GM13976 (cell line): Measurements from ENCODE around the gene PARP6.

Source experiments
- DNase-seq: peaks from one replicate; pipeline ENCODE4 v3.0.0; 2012; ENCODE audit warnings: low spot score
- CTCF ChIP-seq: IDR thresholded peaks from 2 replicates; pipeline ENCODE4 v1.5.1; 2012; ENCODE audit warnings: borderline replicate concordance, mild to moderate bottlenecking; ENCODE audit not compliant: insufficient read depth; ENCODE audit errors: extremely low read depth, missing control alignments, control extremely low read depth
- in situ Hi-C: fragments of 300-500 bp; cut with MboI; formaldehyde crosslinking; loops from one replicate; pipeline ENCODE4 v1.12.0; 2022; ENCODE audit warnings: low sequenced_read_pairs, mixed read lengths, inconsistent platforms; ENCODE audit not compliant: unreplicated experiment

The PARP6 gene

GRCh38 chr15:72313881-72314280 is 41.5 kb upstream of the PARP6 start:
- DNase-seq: no peak
- in situ Hi-C loops: no loop called here
- TF ChIP-seq CTCF: no peak

GRCh38 chr15:72313448-72313840 is 41.1 kb upstream of the PARP6 start:
- no peak for TF ChIP-seq CTCF
- in situ Hi-C loops: no loop called here
- DNase-seq: no peak

- in situ Hi-C loops: no loop called here
- peak; percentile 86 for TF ChIP-seq CTCF
- DNase-seq: peak; percentile 82
These were observed 40.5 kb upstream of the PARP6 start for GRCh38 chr15:72312605-72313447.

DNA sequence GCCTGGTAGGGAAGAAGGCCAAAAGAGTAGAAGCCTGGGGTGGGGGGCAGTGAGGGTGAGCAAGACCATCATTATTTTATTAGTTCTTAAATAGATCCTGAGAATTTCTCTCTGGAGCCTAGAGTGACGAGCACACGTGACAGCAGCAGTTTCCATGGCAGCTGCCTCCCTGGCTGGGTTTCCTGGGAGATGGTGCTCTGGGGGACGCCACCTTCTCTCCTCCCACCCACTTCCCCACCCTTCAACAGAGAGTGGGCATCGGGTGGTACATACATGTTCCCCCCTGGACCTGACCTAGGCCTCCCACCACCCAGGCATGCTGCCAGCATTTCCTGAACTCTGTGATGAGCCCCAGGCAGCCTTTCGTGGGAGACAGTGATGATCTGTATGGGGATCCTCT is 34.7 kb upstream of the PARP6 start:
- TF ChIP-seq CTCF: no peak
- no peak for DNase-seq
- in situ Hi-C loops: loop anchor here (10.0 kb wide), 1 partner anchor 368 kb away; no protein-coding TSS in a partner anchor

DNA sequence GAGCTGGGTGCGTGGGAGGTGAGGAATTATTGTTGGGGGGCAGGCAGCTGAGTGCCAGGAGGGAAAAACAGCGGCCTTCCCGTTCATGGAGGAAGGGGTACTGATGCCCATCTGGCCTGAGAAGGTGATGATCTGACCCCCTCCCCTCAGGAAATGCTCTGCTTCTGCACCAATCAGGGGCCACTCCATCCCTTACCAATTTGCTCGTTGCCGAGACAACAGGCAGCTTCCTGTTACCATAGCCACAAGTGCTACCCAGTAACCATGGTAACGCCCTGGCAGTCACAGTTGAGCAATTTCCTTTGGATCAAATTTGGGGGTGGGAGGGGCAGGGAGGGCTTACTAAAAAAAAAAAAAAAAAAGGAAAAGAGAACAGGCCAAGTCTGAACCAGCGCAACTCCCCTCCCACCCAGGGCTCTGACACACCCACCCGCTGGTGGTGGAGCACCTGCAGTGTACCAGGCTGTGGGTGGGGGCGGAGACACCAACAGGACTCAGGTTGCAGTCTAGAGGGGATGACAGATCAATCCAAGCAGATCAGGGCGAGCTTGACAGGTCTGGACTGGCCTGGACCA is 33.9 kb upstream of the PARP6 start:
- TF ChIP-seq CTCF: no peak
- in situ Hi-C loops: loop anchor here (10.0 kb wide), 1 partner anchor 369 kb away; no protein-coding TSS in a partner anchor
- peak; percentile 34 for DNase-seq

- in situ Hi-C loops: loop anchor here (10.0 kb wide), 1 partner anchor 370 kb away; no protein-coding TSS in a partner anchor
- no peak for DNase-seq
- TF ChIP-seq CTCF: no peak
These were observed 32.2 kb upstream of the PARP6 start for GRCh38 chr15:72304596-72304995.
